HG03460 (cell line): ENCODE data around the gene ZNF174.

Source experiments
- ATAC-seq: cut with Tn5 transposase; IDR thresholded peaks from one replicate; pipeline ENCODE4 v1.9.1; 2021; ENCODE audit not compliant: unreplicated experiment

ZNF174 gene

DNA sequence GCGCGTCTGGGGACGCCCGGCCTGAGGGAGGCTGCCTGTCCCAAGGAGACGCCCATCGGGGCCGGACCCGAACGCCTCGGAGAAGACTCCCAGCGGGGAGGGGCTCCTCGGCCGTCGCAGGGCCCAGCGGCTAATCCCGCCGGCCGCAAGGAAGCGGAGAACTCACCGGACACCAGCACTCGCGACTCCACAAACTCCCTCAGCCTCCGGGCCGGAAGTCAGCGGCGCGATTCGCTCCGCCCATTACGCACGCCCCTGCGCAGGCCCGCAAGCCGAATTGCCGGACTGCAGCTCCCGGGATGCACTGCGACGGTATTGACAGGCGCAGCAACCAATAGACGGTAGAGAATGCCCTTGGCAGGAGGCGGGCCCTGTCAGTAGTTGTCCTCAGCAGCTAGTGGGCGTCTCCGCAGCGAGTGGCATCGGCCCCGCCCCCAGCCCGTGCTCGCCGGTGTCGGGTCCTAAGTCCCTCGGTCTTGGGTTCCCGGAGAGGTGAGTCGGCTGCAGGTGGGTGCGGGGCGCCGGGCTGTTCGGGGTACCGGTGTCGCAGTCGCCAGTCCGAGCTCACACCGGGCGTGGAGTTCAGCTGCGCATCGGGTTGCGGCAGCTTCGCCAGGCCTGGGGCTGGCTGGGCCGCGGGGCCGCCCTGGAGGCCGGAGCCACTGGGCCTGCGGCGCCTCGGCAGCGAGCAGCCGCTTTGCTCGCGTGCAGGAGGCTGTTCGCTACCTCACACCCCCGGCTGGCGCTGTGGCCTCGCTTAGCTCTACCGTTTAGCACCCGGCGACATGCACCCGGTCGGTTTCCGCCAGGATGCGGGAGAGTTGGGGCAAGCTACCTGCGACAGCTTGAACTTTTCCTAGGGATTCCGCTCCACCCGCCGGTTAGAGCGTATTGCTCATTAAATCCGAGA, at the start of gene ZNF174, which contains the start of gene ZSCAN32:
Gene ZNF174 (plus strand): TSS at position 437 of the 910 bp plus-strand sequence. CDS start 790 bp downstream, outside the sequence.
Gene ZSCAN32 (minus strand): TSS at position 226 of the 910 bp plus-strand sequence. CDS start 3,447 bp downstream, outside the sequence.
- peak; percentile 92 for ATAC-seq

DNA sequence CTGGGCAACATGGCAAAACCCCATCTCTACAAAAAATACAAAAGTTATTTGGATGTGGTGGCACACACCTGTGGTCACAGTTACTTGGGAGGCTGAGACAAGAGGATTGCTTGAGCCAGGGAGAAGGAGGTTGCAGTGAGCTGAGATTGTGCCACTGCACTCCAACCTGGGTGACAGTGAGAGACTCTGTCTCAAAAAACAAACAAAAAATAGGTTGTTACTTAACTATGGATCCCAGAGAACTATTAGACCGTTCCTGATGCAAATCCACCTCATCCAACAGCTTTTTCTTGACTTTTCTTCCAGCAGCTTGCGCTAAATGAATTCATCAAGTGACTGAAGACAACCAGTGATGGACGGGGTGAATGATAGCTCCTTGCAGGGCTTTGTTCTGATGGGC, 45.4 kb upstream of the ZNF174 start, which contains the start of gene OR2C1:
Gene OR2C1 (plus strand): TSS at position 301 of the 400 bp plus-strand sequence. CDS start 52 bp downstream, at position 353.
- no peak for ATAC-seq

DNA sequence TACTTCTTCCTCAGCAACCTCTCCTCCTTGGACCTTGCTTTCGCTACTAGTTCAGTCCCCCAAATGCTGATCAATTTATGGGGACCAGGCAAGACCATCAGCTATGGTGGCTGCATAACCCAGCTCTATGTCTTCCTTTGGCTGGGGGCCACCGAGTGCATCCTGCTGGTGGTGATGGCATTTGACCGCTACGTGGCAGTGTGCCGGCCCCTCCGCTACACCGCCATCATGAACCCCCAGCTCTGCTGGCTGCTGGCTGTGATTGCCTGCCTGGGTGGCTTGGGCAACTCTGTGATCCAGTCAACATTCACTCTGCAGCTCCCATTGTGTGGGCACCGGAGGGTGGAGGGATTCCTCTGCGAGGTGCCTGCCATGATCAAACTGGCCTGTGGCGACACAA, 44.9 kb upstream of the ZNF174 start:
- ATAC-seq: no peak

DNA sequence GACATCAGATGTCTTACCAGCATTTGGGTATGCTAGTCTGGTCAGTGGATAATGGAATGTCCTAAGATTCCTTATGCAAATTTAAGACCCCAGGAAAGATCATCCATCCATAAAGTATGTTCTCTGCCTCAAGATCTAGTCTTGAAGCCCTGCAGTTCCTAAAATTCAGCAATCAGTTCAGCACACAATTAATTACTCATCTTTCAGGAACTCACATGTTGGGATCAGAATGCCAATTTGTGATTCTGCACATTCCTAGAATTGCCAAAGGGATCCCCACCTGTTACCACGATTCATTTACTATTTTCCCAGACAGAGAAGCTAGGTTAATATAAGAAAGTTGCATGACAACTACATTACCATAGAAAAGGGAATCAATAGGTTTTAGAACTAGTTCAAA, 42.1 kb upstream of the ZNF174 start:
- ATAC-seq: no peak

DNA sequence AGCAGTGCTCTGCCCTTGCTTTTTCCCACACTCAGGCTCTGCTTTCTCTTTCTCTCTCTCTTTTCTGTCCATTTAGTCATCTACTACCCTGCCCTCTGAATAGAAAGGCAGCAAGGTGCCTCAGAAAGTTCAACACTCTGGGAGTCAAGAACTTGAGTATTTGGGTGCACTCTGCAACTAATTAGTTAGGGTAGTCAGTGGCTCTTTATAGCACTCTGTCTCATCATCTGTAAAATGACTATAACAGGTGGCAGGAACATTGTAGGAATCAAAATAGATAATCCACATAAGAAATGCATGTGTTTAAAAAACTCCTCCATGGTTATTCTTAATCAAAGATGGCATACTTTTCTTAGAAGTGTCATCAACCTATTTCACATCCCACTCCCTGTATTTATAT, 38.1 kb upstream of the ZNF174 start:
- ATAC-seq: no peak

DNA sequence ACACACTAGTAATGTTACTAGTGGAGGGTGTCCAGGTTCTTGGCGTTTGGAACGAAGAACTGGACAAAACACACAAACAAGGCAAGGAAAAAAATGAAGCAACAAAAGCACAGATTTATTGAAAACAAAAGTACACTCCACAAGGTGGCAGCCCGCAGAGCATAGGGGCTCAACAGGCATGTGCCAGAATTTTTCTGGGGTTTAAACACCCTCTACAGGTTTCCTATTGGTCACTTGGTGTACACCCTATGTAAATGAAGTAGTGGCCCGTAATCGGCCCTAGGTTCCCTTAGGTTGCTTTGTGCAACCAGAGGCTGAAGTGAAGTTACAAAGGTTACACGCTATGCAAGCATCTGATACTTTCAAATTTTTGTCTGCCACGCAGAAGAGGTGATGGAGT, 37.2 kb upstream of the ZNF174 start:
- no peak for ATAC-seq

DNA sequence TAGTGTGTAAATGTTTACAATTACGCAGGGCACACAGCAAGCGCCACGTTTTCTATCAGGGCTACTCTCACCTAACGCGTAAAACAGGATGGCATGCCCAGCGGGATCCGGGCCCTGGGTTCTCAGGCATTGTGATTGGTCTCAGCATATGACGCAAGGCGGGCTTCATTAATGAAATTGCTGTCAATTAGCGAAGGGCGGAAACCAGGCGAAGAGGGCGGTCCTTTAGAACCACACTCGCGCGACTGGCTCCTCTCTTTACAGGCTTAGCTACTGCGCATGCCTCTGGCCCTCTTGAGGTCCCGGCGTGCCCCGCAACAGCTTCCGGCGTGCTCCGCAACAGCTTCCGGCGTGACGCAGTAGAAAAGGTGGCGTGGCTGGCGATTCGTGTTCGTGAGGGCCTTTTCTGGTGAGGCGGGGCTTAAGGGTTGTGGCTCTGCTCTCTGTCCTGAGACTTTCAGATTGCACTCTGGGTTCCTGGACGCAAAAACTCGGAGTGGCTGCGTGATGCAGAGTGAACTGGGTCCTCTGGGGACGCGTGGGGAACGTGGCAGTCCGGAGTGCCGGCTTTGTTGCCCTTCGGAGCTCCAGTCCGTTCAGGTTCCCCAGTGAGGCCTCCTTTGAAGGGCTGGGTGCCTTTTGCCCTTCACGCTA, 36.1 kb upstream of the ZNF174 start:
- peak; percentile 74 for ATAC-seq

DNA sequence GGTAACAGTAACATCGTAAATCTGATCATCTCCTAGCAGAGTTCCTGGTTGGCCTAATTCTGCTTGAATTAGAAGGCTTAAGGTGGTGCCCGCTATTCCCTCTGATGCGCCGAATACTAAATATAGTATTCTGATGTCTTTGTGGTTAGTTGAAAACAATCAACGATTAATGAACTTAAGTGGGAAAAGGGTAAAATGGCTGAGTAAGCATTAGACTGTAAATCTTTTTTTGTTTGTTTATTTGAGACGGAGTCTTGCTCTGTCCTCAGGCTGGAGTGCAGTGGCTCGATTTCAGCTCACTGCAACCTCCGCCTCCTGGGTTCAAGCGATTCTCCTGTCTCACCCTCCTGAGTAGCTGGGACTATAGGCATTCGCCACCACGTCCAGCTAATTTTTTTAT, 31.9 kb upstream of the ZNF174 start:
- ATAC-seq: no peak

DNA sequence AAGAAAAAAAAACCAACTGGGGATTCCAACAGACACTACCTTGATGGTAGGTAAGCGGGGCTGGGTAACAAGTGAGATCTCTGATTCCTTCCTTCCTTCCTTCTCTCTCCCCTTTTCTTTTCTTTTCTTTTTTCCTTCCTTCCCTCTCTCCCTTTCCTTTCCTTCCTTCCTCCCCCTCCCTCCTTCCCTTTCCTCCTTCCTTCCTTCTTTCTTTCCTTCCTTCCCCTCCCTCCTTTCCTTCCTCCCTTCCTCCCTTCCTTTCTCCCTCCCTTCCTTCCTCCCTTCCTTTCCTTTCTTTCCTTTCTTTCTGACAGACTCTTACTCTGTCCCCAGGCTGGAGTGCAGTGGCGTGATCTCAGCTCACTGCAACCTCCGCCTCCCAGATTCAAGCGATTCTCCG, 25.3 kb upstream of the ZNF174 start:
- ATAC-seq: no peak

DNA sequence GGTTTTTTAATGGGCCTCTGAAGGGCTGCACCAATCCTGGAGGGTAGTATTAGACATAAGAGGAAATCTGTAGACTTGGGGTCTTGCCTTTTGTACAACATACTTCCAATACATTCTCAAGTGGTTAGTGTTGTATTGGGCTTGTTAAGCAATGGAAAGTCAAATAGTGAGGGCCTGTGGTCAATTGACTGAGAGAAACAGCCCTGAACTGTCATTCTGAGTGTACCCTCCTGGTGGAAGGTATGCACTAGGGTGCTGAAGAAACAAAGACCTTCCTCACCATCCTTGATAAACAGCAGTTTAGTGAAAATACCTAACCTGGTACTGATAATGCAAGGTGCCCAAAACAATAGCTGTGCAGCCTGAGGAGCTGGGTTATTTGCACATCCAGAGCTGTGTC, 23.1 kb upstream of the ZNF174 start:
- ATAC-seq: no peak

DNA sequence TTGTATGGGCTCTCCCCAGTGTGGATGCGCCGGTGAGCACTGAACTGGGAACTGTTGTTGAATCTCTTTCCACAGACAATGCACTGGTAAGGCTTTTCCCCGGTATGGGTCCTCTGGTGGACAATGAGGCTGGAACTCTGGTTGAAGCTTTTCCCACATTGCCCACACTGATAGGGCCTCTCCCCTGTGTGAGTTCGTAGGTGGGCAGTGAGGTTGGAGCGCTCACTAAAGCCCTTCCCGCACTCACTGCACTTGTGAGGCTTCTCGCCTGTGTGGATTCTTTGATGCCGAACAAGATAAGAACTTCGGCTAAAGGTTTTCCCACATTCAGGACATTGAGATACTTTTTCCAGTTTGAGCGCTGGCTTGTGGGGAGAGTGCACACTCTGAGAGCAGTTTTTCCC, 18.0 kb upstream of the ZNF174 start:
- ATAC-seq: no peak

DNA sequence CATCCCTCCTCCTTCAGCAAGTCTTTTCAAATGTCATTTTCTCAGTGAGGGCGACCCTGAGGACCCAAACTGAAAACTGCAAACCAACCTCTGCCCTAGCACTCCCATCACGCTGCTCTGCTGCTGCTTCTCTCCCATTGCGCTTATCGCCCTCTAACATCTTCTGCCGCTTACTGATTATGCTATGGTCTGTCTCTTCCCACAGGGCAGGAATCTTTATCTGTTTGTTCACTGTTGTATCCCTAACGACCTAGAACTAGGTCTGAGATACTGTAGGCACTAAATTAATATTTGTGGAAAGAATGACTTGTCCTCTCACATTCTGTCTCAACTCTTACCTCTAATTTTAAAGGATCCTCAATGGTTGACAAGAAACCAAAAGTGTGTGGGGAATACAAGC, 12.7 kb upstream of the ZNF174 start:
- no peak for ATAC-seq

DNA sequence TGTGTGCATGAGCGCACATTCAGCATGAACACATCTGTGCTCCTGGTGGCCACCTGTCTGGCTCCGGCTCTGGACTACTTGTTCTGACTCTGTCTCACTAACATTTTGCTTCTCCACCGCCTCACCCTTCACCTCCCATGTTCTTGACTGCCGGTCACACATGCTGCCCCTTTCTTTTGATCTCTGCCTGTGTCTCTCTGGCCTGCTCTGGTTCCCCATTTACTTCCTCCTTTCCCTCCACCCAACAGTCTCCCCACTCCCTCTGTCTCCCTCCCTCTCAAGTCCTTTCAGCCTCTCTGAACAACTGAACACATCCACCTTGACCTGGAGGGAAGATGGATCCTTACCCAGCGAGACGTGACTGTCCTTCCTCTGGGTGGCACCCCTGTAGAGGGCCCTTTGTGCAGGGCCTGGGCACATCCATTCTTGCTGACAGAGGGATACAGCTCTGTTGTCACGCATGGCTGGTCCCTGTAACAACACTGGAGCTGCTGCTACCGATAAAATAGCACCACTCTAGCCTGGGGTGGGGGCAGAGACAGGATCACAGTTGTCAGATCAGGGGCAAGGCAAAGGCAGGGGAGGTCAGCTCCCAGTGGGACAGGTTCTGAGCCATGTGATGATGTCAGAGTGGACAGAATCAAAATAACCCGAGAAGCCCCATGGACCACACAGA, 11.2 kb upstream of the ZNF174 start:
- no peak for ATAC-seq

DNA sequence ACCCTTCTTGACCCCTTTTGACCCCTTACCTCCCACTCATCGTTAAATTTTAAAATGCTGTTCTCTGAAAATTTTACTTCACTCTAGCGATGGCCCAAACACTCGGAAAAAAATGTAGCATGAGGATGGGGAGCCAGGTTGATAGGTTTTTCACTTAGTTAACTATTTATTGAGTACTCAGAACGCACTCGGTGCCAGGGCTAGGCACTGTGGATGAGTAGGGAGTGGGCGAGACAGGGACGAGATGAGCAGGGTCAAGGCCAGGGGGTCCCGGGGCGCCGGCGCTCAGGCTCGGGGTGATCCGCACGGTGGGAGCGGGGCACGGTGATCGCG, 603 bp upstream of the ZNF174 start:
- ATAC-seq: peak; percentile 20

DNA sequence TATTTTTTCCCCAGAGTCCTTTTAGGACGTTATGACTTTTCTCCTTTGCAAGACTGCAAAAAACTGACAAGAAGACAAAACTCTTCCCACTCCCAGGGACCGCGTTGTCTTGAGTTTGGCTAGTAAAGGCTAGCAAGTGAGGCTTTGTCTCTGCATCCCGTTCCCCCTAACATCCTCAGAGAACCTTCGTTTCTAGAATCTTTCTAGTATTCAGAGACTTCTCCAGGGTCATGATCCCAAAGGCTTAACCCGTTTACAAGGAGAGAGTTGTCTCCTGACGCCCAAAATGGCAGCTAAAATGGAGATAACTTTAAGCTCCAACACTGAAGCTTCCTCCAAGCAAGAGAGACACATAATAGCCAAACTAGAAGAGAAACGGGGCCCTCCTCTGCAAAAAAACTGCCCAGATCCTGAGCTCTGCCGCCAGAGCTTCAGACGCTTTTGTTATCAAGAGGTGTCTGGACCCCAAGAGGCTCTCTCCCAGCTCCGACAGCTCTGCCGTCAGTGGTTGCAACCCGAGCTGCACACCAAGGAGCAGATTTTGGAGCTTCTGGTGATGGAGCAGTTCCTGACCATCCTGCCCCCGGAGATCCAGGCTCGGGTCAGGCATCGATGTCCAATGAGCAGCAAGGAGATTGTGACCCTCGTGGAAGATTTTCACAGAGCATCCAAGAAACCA, 843 bp downstream of the ZNF174 start:
- ATAC-seq: no peak

DNA sequence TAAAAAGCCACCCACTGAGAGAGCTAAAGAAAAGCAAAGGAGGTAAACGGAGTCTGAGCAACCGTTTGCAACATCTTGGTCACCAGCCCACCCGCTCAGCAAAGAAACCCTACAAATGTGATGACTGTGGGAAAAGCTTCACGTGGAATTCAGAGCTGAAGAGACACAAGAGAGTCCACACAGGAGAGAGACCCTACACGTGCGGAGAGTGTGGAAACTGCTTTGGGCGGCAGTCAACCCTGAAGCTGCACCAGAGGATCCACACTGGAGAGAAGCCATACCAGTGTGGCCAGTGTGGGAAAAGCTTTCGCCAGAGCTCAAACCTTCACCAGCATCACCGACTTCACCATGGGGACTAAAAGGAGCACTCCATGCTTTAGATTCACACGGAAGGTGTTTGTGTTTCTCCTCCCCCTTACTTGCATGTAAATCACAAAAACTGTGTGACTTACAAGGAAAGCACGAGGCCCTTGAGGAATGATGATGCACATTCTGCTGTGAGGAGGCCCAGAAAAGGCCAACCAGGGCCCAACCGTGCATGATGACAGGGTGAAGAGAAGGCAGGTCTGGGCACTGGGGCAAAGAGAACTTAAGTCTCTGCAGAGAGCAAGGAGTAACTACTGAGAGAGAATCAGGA, 7.7 kb downstream of the ZNF174 start:
- ATAC-seq: no peak

DNA sequence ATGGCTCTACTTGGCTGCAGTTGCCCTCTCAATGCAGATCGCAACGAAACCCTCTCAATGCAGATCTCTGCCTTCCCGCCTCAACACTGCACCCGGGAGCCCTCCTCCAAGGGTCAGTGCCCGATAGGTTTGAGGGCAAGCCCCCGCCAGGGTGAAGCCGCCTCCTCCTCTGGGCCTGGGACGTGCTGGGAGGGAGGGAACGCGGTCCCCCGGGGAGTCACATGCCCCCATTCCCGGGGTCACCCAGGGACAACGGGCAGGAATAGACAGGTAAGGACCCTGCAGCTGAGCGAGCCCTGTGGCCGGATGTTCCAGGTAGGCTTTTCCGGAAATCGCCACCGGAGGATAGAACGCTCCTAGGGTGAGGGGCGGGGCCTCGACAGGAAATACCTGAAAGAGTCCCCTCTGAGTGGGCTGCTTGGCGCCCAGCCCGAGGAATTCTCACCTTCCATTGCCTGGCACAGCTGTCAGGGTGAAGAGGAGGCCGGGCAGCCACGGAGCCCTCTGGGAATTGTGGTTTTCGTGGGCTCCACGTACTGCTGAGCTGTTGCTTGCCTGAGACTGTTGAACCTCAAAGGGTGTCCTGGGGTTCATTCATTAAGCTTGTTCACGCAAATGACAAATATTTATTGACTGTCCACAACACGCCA, 12.8 kb downstream of the ZNF174 start:
- ATAC-seq: no peak

DNA sequence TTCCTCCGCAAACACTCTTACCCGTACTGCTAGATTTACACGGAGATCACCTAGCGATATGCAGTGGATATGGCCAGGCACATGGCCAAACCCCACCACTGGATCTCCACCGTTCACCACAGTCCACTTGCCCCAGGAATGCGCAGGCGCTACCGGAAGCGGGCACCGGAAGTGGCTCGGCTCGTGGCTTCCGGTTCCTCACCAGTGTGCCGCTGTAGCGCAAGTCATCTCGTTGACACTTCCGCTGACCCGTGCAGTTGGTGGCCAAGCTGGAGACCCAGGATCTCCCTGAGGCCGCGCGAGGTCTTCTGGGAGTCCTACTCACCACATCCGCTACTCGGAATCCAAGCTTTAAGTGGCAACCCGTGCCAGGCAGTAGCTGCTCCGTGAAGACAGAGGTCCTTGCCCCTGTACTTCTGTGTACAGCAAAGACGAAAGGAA, 30.8 kb downstream of the ZNF174 start:
- no peak for ATAC-seq

DNA sequence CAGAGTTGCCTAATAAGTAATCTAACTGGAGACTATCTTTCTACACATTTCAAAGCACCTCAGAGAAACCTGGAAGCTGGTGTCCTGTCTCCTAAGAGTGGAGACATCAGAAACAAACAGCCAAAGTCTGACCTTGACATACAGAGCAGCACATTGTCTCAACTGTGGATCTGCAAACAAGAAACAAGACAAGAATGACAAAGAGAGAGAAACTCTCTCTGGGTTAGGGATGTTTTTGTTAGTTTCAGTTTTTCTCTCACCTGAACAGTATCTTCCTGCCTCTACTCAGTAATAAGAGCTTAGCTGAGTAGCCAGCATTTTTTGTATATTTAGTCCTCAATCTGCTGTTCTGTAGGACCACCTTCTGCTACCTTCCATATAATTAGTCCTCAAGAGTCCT, 33.4 kb downstream of the ZNF174 start:
- ATAC-seq: no peak

DNA sequence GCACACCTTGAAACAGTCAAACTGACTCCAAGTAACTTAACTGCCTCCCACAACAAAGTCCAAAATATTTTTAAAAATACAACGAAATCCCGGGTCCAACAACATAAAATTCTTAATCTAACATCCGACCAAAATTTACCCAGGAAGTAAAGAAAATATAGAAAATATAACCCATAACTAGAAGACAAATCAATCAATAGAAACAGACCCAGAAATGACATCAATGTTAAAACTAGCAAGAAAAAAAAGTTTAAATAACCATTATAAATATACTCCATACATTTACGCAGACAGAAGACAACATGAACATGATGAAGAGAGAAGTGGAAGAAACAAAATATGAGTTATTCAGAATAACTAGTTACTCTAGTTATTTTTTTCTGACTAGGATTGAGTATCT, 38.6 kb downstream of the ZNF174 start:
- no peak for ATAC-seq
